Activated CD8-positive, alpha-beta T cell treated with anti-CD3 and anti-CD28 coated beads for 36 hours (primary cell): ENCODE data around the gene UBAC1. TPM values are rescaled to one million over a fixed set of nuclear protein-coding genes. Genes with fewer than 3 reads are reported as not detected.

Source experiments
- ATAC-seq: fragments of 200-7000 bp; cut with Tn5 transposase; one replicate; pipeline ENCODE4 v1.10.0; 2021; ENCODE audit warnings: mild to moderate bottlenecking, moderate library complexity
- CTCF ChIA-PET: fragments of 350-600 bp; sonication (Branson Sonifier 250); formaldehyde crosslinking; loops from one replicate; lab custom pipeline; 2021; ENCODE audit warnings: antibody characterized with exemption; lab: Charles Lee
- POLR2A ChIA-PET: fragments of 350-600 bp; sonication (Branson Sonifier 250); formaldehyde crosslinking; loops from one replicate; lab custom pipeline; 2021; ENCODE audit warnings: antibody characterized with exemption; lab: Charles Lee
- DNase-seq: peaks from one replicate; pipeline ENCODE4 v3.0.0-alpha.2; 2020
- H3K27ac Mint-ChIP-seq: one replicate; pipeline ENCODE4 v1.8.0; 2021; ENCODE audit warnings: mild to moderate bottlenecking, mixed read lengths
- H3K27me3 Mint-ChIP-seq: one replicate; pipeline ENCODE4 v1.8.0; 2021; ENCODE audit warnings: mixed read lengths
- H3K36me3 Mint-ChIP-seq: one replicate; pipeline ENCODE4 v1.8.0; 2021; ENCODE audit warnings: low read depth, mixed read lengths
- H3K4me1 Mint-ChIP-seq: one replicate; pipeline ENCODE4 v1.8.0; 2021; ENCODE audit warnings: low read depth, mixed read lengths
- H3K4me3 Mint-ChIP-seq: one replicate; pipeline ENCODE4 v1.8.0; 2021; ENCODE audit warnings: mild to moderate bottlenecking, moderate library complexity, mixed read lengths
- H3K9me3 Mint-ChIP-seq: one replicate; pipeline ENCODE4 v1.8.0; 2021; ENCODE audit warnings: mixed read lengths
- intact Hi-C: fragments of 100-400 bp; cut with micrococcal nuclease; formaldehyde crosslinking; loops from one replicate; pipeline ENCODE4 v1.10.0; 2022
- total RNA-seq, 2 experiments: library from RNA; stranded (reverse); gene quantifications; one replicate each; pipeline ENCODE4 v1.2.3, GENCODE V29; 2021
- TF ChIP-seq, protein P1 (sequence below): fragments of 200-600 bp; IDR thresholded peaks from one replicate; pipeline ENCODE4 v1.8.0; 2022; ENCODE audit warnings: antibody characterized with exemption, mild to moderate bottlenecking

UBAC1 gene
- total RNA-seq, 2 experiments from 2014 or later = 32.4 to 34.3 TPM

DNA sequence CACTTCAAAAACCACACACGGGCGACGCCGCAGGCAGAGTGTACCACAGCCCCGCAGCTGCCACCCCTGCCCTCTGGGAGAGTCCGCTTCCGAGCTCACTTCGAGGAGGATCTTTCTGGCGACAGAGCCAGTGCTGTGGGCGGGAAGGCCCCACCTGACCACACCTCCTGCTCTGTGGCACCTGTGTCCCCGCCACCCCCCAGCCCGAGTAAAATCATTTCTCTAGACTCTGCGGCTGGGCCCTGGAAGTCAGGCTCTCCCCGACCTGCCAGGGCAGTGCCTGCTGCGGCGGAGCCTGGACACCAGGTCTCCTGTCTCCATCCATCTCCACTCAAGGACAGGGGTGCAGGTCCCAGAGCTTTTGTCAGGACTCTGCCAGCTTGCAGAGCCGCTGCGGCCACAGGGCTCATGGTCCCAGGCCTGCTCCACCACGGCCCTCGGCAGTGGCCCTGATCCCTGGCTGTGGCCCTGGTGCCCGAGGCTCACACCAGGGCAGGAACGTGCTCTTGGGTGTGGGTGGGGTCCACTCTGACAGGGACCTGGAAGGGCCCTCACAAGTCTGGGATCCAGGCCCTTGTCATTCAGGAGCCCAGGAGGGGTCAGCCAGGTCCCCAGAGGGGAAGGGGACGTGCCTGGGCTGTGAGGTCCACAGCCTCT, 33.0 kb downstream of the UBAC1 start:
- intact Hi-C loops = no loop called here
- DNase-seq (no peak), ATAC-seq (no peak)
- Mint-ChIP-seq H3K4me1 (peaks cover 33% of the 10 kb centered on the region), H3K36me3 (peaks cover 18% of the 10 kb centered on the region), H3K27me3 (no peaks in the 10 kb centered on the region), H3K4me3 (no peak overlapping the region), H3K9me3 (no peaks in the 10 kb centered on the region), H3K27ac (no peak overlapping the region)
- ChIA-PET CTCF (no interaction called here), POLR2A (interaction anchor here (0.7 kb wide), 1 partner anchor 10 kb away, joined by 3 read pairs; no protein-coding TSS in a partner anchor)
- TF ChIP-seq, protein P1, sequence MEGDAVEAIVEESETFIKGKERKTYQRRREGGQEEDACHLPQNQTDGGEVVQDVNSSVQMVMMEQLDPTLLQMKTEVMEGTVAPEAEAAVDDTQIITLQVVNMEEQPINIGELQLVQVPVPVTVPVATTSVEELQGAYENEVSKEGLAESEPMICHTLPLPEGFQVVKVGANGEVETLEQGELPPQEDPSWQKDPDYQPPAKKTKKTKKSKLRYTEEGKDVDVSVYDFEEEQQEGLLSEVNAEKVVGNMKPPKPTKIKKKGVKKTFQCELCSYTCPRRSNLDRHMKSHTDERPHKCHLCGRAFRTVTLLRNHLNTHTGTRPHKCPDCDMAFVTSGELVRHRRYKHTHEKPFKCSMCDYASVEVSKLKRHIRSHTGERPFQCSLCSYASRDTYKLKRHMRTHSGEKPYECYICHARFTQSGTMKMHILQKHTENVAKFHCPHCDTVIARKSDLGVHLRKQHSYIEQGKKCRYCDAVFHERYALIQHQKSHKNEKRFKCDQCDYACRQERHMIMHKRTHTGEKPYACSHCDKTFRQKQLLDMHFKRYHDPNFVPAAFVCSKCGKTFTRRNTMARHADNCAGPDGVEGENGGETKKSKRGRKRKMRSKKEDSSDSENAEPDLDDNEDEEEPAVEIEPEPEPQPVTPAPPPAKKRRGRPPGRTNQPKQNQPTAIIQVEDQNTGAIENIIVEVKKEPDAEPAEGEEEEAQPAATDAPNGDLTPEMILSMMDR = no peak

DNA sequence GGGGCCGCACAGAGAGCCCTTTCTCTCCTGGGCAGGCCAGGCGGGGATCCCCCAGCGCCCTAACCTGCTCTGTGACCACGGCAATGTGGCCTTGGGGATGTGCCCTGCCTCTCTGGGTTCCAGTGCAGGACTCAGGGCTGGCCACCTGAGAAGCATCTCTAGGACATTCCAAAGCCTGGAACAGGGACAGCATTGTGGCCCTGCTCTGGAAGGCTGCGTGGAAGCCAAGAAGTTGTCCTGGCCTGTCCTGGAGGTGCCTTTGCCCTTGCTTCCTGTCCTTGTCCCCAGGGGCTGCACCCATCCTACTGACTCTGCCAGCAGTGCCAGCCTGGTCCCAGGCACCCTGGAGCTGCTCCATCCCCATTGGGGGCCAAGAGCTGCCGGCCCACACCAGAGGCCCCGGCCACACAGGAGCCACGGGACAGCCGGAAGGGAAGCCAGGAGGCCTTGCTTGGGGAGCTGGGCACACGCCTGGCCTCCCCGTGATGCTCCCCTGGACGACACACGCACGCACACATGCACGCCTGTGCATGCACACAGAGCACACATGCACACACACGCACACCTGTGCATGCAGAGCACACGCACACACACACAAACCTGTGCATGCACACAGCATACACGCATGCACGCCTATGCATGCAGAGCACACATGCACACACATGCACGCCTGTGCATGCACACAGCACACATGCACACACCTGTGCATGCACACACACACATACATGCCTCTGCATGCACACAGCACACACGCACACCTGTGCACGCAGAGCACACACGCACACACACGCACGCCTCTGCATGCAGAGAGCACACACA, 33.8 kb downstream of the UBAC1 start:
- DNase-seq = no peak
- no peaks in the 10 kb centered on the region for H3K9me3 Mint-ChIP-seq
- ATAC-seq = no peak
- H3K27me3 Mint-ChIP-seq = no peaks in the 10 kb centered on the region
- ChIA-PET CTCF (no interaction called here), POLR2A (interaction anchor here (0.7 kb wide), 1 partner anchor 11 kb away, joined by 3 read pairs; no protein-coding TSS in a partner anchor)
- TF ChIP-seq, protein P1 = no peak
- intact Hi-C loops = no loop called here
- H3K4me3 Mint-ChIP-seq = no peak overlapping the region
- peaks cover 15% of the 10 kb centered on the region for H3K36me3 Mint-ChIP-seq
- H3K27ac Mint-ChIP-seq = no peak overlapping the region
- H3K4me1 Mint-ChIP-seq = peaks cover 33% of the 10 kb centered on the region

DNA sequence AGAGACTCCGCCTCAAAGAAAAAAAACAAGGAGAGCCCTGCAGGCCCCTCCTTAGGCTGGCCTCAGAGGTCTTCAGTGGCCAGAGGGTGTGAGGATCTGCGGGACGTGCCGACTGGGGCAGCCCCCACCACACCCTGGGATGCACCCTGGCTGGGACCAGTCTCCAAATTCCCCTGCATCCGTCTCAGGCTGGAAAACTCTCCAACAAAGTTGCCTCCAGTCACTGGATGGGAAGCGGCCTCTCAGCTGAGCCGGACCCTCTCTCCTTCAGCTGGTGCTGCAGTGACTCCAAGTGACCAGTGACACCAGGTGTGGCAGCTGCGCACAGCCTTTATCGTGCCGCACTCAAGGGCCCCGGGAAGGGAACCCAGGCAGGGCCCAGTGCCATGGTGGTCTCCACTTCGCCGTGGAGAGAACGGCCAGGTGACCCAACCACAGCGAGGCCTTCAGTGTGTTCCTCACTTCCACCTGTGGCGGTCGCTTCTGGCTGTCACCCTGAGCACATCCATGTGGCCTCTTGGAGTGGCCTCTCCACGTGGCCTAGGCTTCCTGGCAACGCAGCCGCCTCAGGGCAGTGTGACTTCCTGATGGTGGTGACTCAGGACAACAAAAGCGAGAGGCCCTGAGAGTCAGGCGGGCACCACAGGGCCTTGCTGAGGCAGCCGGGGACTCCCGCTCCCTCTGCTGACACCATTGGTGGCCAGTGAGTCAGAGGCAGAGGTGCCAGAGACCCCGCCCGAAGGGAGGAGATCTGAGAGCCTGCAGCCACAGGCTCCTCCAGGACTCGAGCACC, 34.6 kb downstream of the UBAC1 start:
- peaks cover 33% of the 10 kb centered on the region for H3K4me1 Mint-ChIP-seq

DNA sequence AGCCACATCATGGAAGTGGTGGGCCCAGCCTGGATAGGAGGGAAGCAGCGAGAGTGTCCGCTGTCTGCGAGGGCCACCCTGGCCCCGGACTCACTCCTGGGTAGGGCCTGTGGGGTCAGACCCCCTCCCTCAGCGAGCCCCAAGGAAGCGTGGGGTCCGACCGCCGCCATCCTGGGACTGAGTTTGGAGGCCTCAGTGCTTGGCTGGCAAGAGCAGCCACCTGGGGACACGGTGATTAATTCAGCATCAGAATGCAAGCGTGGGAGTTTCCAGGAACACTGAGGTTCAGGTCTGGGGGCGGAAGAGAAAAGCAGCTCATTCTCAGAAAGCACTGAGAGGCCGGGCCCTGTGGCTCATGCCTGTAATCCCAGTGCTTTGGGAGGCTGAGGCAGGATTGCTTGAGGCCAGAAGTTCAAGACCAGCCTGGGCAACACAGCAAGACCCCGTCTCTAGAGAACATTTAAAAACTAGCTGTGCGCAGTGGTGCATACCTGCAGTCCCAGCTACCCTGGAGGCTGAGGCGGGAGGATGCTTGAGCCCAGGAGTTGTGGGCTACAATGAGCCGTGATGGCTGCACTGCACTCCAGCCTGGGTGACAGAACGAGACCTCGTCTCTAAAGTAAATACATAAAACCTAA, 35.6 kb downstream of the UBAC1 start:
- peaks cover 33% of the 10 kb centered on the region for H3K4me1 Mint-ChIP-seq
- TF ChIP-seq, protein P1 = no peak
- intact Hi-C loops = no loop called here
- no peaks in the 10 kb centered on the region for H3K27me3 Mint-ChIP-seq
- peak overlapping the region; percentile 27 for H3K4me3 Mint-ChIP-seq
- peak overlapping the region; percentile 87 for H3K27ac Mint-ChIP-seq
- peak; percentile 96 for DNase-seq
- peaks cover 12% of the 10 kb centered on the region for H3K36me3 Mint-ChIP-seq
- ChIA-PET POLR2A (interaction anchor here (0.7 to 1.7 kb wide), 4 partner anchors 16 to 180 kb away, joined by 3 to 6 read pairs (median 4); no protein-coding TSS in a partner anchor), CTCF (interaction anchor here (1.1 to 1.4 kb wide), 3 partner anchors 11 to 61 kb away, joined by 3 to 5 read pairs (median 4); partner anchors contain the start of gene UBAC1)
- H3K9me3 Mint-ChIP-seq = no peaks in the 10 kb centered on the region
- ATAC-seq = peak; percentile 50

More for the DNA sequence above, 34.6 kb downstream of the UBAC1 start:
- H3K9me3 Mint-ChIP-seq = no peaks in the 10 kb centered on the region
- intact Hi-C loops = no loop called here
- no peaks in the 10 kb centered on the region for H3K27me3 Mint-ChIP-seq
- TF ChIP-seq, protein P1 = no peak
- peak; percentile 92 for ATAC-seq
- ChIA-PET CTCF (interaction anchor here (1.4 kb wide), 1 partner anchor 62 kb away, joined by 4 read pairs; no protein-coding TSS in a partner anchor), POLR2A (interaction anchor here (0.7 to 1.7 kb wide), 4 partner anchors 17 to 180 kb away, joined by 3 to 6 read pairs (median 4); no protein-coding TSS in a partner anchor)
- peak overlapping the region; percentile 87 for H3K27ac Mint-ChIP-seq
- no peak overlapping the region for H3K4me3 Mint-ChIP-seq
- peak; percentile 96 for DNase-seq
- peaks cover 12% of the 10 kb centered on the region for H3K36me3 Mint-ChIP-seq
